MCF 10A (cell line): ENCODE data around the gene KRT6C. TPM values are rescaled to one million over a fixed set of nuclear protein-coding genes. Genes with fewer than 3 reads are reported as not detected.

Experiments
- BruUV-seq: library from RNA; stranded (reverse); fragments of 400-500 nt; replicated peaks from 2 replicates; lab custom pipeline; 2021; lab: Mats Ljungman, UMichigan
- CTCF ChIA-PET: fragments of 300-600 bp; sonication (Branson Sonifier 250); formaldehyde crosslinking; extraction: SDS; loops from one replicate; lab custom pipeline; 2021; ENCODE audit warnings: antibody characterized with exemption, inconsistent platforms; lab: Yijun Ruan, JAX
- POLR2A ChIA-PET: fragments of 300-600, 350-650 bp; sonication (Branson Sonifier 250); formaldehyde crosslinking; extraction: SDS; loops from one replicate; lab custom pipeline; 2020; ENCODE audit warnings: antibody characterized with exemption, inconsistent platforms; lab: Yijun Ruan, JAX
- DNase-seq: peaks from one replicate; pipeline ENCODE4 v3.0.0-alpha.2; 2018; ENCODE audit not compliant: unreplicated experiment
- H3K27ac Mint-ChIP-seq: one replicate; pipeline ENCODE4 v1.8.0; 2022; ENCODE audit warnings: mild to moderate bottlenecking, low read depth, mixed read lengths; ENCODE audit not compliant: unreplicated experiment
- H3K27me3 Mint-ChIP-seq: one replicate; pipeline ENCODE4 v1.8.0; 2022; ENCODE audit warnings: mixed read lengths; ENCODE audit not compliant: insufficient read depth, unreplicated experiment
- H3K36me3 Mint-ChIP-seq: one replicate; pipeline ENCODE4 v1.8.0; 2022; ENCODE audit warnings: mild to moderate bottlenecking, moderate library complexity, mixed read lengths; ENCODE audit not compliant: insufficient read depth, unreplicated experiment
- H3K4me1 Mint-ChIP-seq: one replicate; pipeline ENCODE4 v1.8.0; 2022; ENCODE audit warnings: mixed read lengths; ENCODE audit not compliant: insufficient read depth, unreplicated experiment
- H3K4me3 Mint-ChIP-seq: one replicate; pipeline ENCODE4 v1.8.0; 2022; ENCODE audit warnings: mild to moderate bottlenecking, moderate library complexity, mixed read lengths; ENCODE audit not compliant: unreplicated experiment
- H3K9me3 Mint-ChIP-seq: one replicate; pipeline ENCODE4 v1.8.0; 2022; ENCODE audit warnings: mixed read lengths; ENCODE audit not compliant: unreplicated experiment
- CTCF ChIP-seq: fragments of 200-600 bp; IDR thresholded peaks from one replicate; pipeline ENCODE4 v1.8.0; 2022; ENCODE audit warnings: antibody characterized with exemption, mild to moderate bottlenecking; ENCODE audit not compliant: unreplicated experiment
- intact Hi-C: fragments of 100-400 bp; cut with micrococcal nuclease; formaldehyde crosslinking; loops from 2 replicates; pipeline ENCODE4 v1.14.1; 2022
- total RNA-seq: library from RNA; stranded (reverse); gene quantifications from 2 replicates; pipeline ENCODE4 v1.2.3, GENCODE V29; 2022

The KRT6C gene
- total RNA-seq, 1 experiment from 2014 or later: 0.19 TPM

GRCh38 chr12:52434081-52434733 is 39.4 kb downstream of the KRT6C start, which contains the start of gene KRT75:
Gene KRT75 (minus strand): TSS chr12:52434371. CDS start chr12:52434304, 67 bp downstream.
- intact Hi-C loops: no loop called here
- Mint-ChIP-seq H3K4me1 (peaks cover 25% of the 10 kb centered on the region), H3K27ac (no peak within 1 kb of the TSS), H3K36me3 (no peaks in the 10 kb centered on the region), H3K9me3 (no peaks in the 10 kb centered on the region), H3K27me3 (peaks cover 31% of the 10 kb centered on the region), H3K4me3 (no peak within 1 kb of the TSS)
- TF ChIP-seq CTCF: no peak
- no TSS peak for BruUV-seq
- DNase-seq: peak; percentile 47
- CTCF ChIA-PET: no interaction called here
- POLR2A ChIA-PET: no interaction called here

- Mint-ChIP-seq H3K27me3 (peaks cover 37% of the 10 kb centered on the region), H3K36me3 (no peaks in the 10 kb centered on the region), H3K4me1 (peaks cover 22% of the 10 kb centered on the region), H3K4me3 (no peak overlapping the region), H3K27ac (no peak overlapping the region), H3K9me3 (no peaks in the 10 kb centered on the region)
- ChIA-PET POLR2A (no interaction called here), CTCF (interaction anchor here (0.5 kb wide), 1 partner anchor 41 kb away, joined by 3 read pairs; no protein-coding TSS in a partner anchor)
- no peak for TF ChIP-seq CTCF
- intact Hi-C loops: no loop called here
- BruUV-seq: no TSS peak
- DNase-seq: no peak
Observed at GRCh38 chr12:52433501-52434080, 40.0 kb downstream of the KRT6C start.

- Mint-ChIP-seq H3K36me3 (no peaks in the 10 kb centered on the region), H3K4me1 (peaks cover 19% of the 10 kb centered on the region), H3K27ac (no peak overlapping the region), H3K27me3 (peaks cover 42% of the 10 kb centered on the region), H3K4me3 (no peak overlapping the region), H3K9me3 (no peaks in the 10 kb centered on the region)
- ChIA-PET POLR2A (interaction anchor here (1.3 kb wide), 1 partner anchor 53 kb away, joined by 5 read pairs; no protein-coding TSS in a partner anchor), CTCF (no interaction called here)
- intact Hi-C loops: no loop called here
- BruUV-seq: no TSS peak
- no peak for TF ChIP-seq CTCF
- no peak for DNase-seq
Observed at GRCh38 chr12:52432559-52433207, 40.9 kb downstream of the KRT6C start.

- H3K27me3 Mint-ChIP-seq: peaks cover 42% of the 10 kb centered on the region
- no peaks in the 10 kb centered on the region for H3K4me1 Mint-ChIP-seq
- H3K36me3 Mint-ChIP-seq: no peaks in the 10 kb centered on the region
- H3K4me3 Mint-ChIP-seq: no peak overlapping the region
- ChIA-PET POLR2A (interaction anchor here (1.3 to 1.8 kb wide), 2 partner anchors 11 to 84 kb away, joined by 3 to 4 read pairs; no protein-coding TSS in a partner anchor), CTCF (interaction anchor here (0.5 to 2.0 kb wide), 3 partner anchors 48 to 183 kb away, joined by 3 to 13 read pairs (median 3); no protein-coding TSS in a partner anchor)
- TF ChIP-seq CTCF: no peak
- H3K9me3 Mint-ChIP-seq: no peaks in the 10 kb centered on the region
- intact Hi-C loops: no loop called here
- BruUV-seq: no TSS peak
- no peak for DNase-seq
- H3K27ac Mint-ChIP-seq: no peak overlapping the region
Observed at GRCh38 chr12:52428121-52428520, 45.5 kb downstream of the KRT6C start.
